Naive thymus-derived CD8-positive, alpha-beta T cell (primary cell): ENCODE data around the gene UNC5B. TPM values are rescaled to one million over a fixed set of nuclear protein-coding genes. Genes with fewer than 3 reads are reported as not detected.

Source experiments
- ATAC-seq, 2 donors: fragments of 150-1000 bp; cut with Tn5 transposase in 1 of 2; sonication (Bioruptor Pico), chemical (Tn5 transposase) in 1 of 2; 1 replicate in 1 of 2; 2 replicates in 1 of 2; pipeline ENCODE4 v1.10.0; 2021; ENCODE audit warnings: mild to moderate bottlenecking in 2 of 2, moderate library complexity in 2 of 2
- POLR2A ChIA-PET: fragments of 350-600 bp; sonication (Branson Sonifier 250); formaldehyde crosslinking; loops from one replicate; lab custom pipeline; 2021; ENCODE audit warnings: antibody characterized with exemption; lab: Charles Lee
- DNase-seq, 10 donors: peaks; one replicate each; pipeline versions ENCODE4 v3.0.0 to v3.0.0-alpha.2; 2020 to 2022
- H3K27ac Mint-ChIP-seq, 10 donors: one replicate each; pipeline ENCODE4 v1.8.0; 2020 to 2022; ENCODE audit warnings: mild to moderate bottlenecking in 10 of 10, mixed read lengths in 10 of 10, moderate library complexity in 4 of 10, inconsistent platforms in 1 of 10
- H3K27me3 Mint-ChIP-seq, 5 donors: one replicate each; pipeline ENCODE4 v1.8.0; 2021 to 2022; ENCODE audit warnings: mixed read lengths in 5 of 5
- H3K36me3 Mint-ChIP-seq, 3 donors: one replicate each; pipeline ENCODE4 v1.8.0; 2020 to 2022; ENCODE audit warnings: mixed read lengths in 3 of 3, mild to moderate bottlenecking in 2 of 3, inconsistent platforms in 1 of 3
- H3K4me1 Mint-ChIP-seq, 4 donors: one replicate each; pipeline ENCODE4 v1.8.0; 2021 to 2022; ENCODE audit warnings: mixed read lengths in 4 of 4
- H3K4me3 Mint-ChIP-seq, 10 donors: one replicate each; pipeline ENCODE4 v1.8.0; 2020 to 2022; ENCODE audit warnings: mild to moderate bottlenecking in 10 of 10, mixed read lengths in 10 of 10, moderate library complexity in 6 of 10, inconsistent platforms in 1 of 10
- H3K9me3 Mint-ChIP-seq, 9 donors: one replicate each; pipeline ENCODE4 v1.8.0; 2020 to 2022; ENCODE audit warnings: mixed read lengths in 9 of 9, mild to moderate bottlenecking in 3 of 9, inconsistent platforms in 1 of 9, moderate library complexity in 1 of 9
- polyA plus RNA-seq, 3 donors: library from polyadenylated mRNA; unstranded; fragments of 300-500 nt; fragmentation: Illumina TruSeq; gene quantifications; one replicate each; pipeline ENCODE4 v1.2.3, GENCODE V29; 2021
- total RNA-seq, 8 experiments: library from RNA in 2 of 8; stranded (reverse) in 2 of 8; gene quantifications; one replicate each; pipeline ENCODE4 v1.2.3 and lab custom pipeline; 2021 to 2026

UNC5B gene
- total and polyA plus RNA-seq, 5 experiments from 2014 or later: 0.03 TPM; not detected in 4

DNA sequence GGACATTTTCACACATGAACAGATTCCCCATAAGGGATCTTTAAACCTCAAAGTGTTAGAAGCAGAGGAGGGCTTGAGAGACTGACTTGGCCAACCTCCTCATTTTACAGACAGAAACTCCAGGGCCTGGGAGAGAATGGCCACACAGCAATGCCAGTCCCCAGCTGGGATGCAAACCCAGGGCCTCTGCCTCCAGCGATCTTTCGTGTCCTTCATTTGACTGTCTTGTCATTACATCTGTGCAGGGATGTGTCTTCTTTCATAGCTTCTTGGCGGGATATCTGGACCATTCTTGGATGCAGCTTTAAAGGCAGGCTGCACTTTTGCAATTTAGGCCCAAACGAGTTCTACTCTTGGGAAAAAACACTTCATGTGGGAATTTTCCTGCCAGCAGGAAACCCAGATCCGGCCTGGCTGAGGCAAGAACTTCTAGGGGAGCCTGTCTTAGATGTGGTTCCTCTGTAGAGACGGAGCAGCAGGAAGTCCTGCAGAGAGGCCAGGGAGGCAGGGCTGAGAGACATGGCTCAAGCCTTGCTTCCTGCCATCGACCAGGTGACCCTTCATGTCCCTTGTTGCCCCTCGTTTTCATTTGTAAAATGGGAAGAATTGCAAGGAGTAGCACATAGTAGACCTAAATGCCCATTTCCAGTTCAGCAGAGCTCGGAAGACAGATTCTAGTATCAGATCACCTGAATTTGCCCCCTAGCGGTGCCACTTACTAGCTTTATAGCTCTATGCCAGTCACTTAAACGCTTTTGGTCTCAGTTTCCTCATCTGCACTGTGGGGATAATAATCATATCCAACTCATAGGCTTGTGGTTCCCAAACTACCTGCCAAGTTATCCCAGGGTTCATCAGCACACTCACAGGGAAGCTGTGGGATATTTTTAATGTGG lies 62.8 kb downstream of the UNC5B start:
- POLR2A ChIA-PET: no interaction called here
- ATAC-seq (no peak), DNase-seq (no peak)
- no peak overlapping the region for H3K27ac Mint-ChIP-seq
- H3K9me3 Mint-ChIP-seq: no peaks in the 10 kb centered on the region
- H3K4me1 Mint-ChIP-seq: peaks cover 4 to 8% (median 5%) of the 10 kb centered on the region in 4 donors
- H3K36me3 Mint-ChIP-seq: no peaks in the 10 kb centered on the region
- H3K4me3 Mint-ChIP-seq: no peak overlapping the region
- no peaks in the 10 kb centered on the region for H3K27me3 Mint-ChIP-seq

DNA sequence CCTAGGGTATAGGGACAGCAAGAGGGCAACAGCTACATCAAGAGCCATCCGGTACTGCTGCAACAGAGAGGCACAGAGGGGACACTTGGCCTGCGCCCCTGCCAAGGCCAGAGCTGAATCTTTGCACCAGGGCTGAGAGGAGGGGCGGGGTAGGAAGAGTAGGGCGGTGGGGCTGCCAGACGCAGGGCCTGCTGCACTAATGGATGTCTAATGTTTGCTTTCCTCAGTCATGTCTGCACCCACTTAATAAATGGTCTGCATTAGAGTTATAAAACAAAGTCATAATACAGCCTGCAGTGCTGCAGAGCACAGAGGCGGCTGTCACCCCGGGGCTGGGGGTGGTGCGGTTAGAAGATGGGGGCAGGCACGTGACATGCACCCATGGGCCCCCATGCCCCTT lies 64.5 kb downstream of the UNC5B start:
- POLR2A ChIA-PET: no interaction called here
- no peak for ATAC-seq
- Mint-ChIP-seq H3K36me3 (no peaks in the 10 kb centered on the region), H3K4me3 (no peak overlapping the region), H3K27me3 (no peaks in the 10 kb centered on the region), H3K27ac (no peak overlapping the region), H3K9me3 (no peaks in the 10 kb centered on the region), H3K4me1 (peaks cover 4 to 8% (median 5%) of the 10 kb centered on the region in 4 donors)
- no peak for DNase-seq

- H3K9me3 Mint-ChIP-seq: no peaks in the 10 kb centered on the region
- H3K4me3 Mint-ChIP-seq: no peak overlapping the region
- peaks cover 4 to 8% (median 5%) of the 10 kb centered on the region in 4 donors for H3K4me1 Mint-ChIP-seq
- DNase-seq (no peak), ATAC-seq (no peak)
- POLR2A ChIA-PET: no interaction called here
- no peaks in the 10 kb centered on the region for H3K27me3 Mint-ChIP-seq
- H3K27ac Mint-ChIP-seq: no peak overlapping the region
- no peaks in the 10 kb centered on the region for H3K36me3 Mint-ChIP-seq
Observed at GRCh38 chr10:71277914-71278665, 65.7 kb downstream of the UNC5B start.

GRCh38 chr10:71278691-71279588 lies 66.6 kb downstream of the UNC5B start:
- Mint-ChIP-seq H3K27me3 (no peaks in the 10 kb centered on the region), H3K4me3 (no peak overlapping the region), H3K36me3 (no peaks in the 10 kb centered on the region), H3K4me1 (peaks cover 4 to 8% (median 5%) of the 10 kb centered on the region in 4 donors), H3K27ac (no peak overlapping the region), H3K9me3 (no peaks in the 10 kb centered on the region)
- no peak for ATAC-seq
- POLR2A ChIA-PET: no interaction called here
- DNase-seq: no peak

DNA sequence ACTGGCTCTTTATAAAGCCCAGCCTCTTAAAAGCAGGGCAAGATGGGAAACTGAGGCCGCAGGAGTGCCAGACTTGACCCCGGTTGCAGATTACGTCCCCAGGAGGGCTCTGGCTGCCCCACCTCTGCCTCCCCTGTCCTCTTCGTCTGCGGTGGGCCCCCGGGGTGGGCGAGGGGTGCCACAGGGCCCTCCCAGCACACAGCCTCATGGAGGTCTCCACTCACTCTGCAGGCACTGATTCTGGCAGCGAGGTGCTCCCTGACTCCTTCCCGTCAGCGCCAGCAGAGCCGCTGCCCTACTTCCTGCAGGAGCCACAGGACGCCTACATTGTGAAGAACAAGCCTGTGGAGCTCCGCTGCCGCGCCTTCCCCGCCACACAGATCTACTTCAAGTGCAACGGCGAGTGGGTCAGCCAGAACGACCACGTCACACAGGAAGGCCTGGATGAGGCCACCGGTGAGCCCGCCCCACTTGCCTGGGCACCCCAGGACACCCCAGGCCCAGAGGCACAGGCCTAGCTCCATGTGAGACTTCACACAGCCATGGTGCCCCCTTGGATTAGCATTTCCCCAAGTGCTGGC lies 67.3 kb downstream of the UNC5B start:
- POLR2A ChIA-PET: no interaction called here
- ATAC-seq (no peak), DNase-seq (no peak)
- no peaks in the 10 kb centered on the region for H3K27me3 Mint-ChIP-seq
- H3K9me3 Mint-ChIP-seq: no peaks in the 10 kb centered on the region
- H3K36me3 Mint-ChIP-seq: no peaks in the 10 kb centered on the region
- H3K4me3 Mint-ChIP-seq: no peak overlapping the region
- H3K27ac Mint-ChIP-seq: no peak overlapping the region
- H3K4me1 Mint-ChIP-seq: peaks cover 4 to 8% (median 5%) of the 10 kb centered on the region in 4 donors

DNA sequence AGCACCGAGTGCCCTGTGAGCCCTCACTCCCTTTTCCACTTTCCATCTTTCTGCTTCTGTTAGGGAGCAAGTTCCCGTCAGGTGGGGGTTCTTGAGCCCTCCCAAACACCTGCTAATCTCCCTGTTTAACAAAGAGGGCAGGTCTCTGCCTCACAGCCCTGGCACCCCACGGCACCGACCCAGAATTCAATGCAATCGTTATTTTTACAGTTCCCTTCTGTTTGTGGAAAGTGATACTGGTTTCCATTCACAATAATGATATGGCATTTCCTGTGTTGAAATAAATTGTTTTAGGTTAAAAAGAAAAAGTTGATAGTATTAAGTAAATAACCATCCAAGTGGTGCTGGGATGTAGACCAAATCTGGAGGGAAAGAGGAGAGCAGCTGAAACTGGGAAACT lies 67.8 kb downstream of the UNC5B start:
- POLR2A ChIA-PET: no interaction called here
- Mint-ChIP-seq H3K9me3 (no peaks in the 10 kb centered on the region), H3K36me3 (no peaks in the 10 kb centered on the region), H3K27me3 (no peaks in the 10 kb centered on the region), H3K4me3 (no peak overlapping the region), H3K27ac (no peak overlapping the region), H3K4me1 (peaks cover 1 to 3% (median 2%) of the 10 kb centered on the region in 4 donors)
- ATAC-seq (no peak), DNase-seq (no peak)

DNA sequence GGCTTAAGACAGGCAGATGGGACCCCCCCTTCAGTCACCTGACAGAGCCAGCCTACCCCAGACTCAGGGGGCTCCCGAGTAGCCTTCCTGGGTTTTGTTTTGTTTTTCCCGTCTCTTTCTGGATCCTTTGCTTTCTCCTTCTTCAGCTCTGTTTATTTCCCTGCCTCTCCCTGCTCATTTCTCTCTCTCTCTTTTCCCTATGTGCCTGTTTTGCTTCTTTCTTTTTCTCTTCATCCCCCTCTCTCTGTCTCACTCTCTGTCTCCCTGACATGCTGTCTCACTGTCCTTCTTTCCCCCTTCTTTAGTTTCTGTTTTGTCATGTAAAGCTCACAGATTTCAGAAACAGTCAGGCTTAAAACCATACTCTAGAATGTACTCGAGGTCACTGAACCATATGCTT lies 68.5 kb downstream of the UNC5B start:
- H3K9me3 Mint-ChIP-seq: no peaks in the 10 kb centered on the region
- H3K4me1 Mint-ChIP-seq: peaks cover 0 to 2% (median 0%) of the 10 kb centered on the region in 4 donors
- ATAC-seq (no peak), DNase-seq (no peak)
- POLR2A ChIA-PET: no interaction called here
- peaks cover 0 to 2% (median 0%) of the 10 kb centered on the region in 5 donors for H3K27me3 Mint-ChIP-seq
- H3K4me3 Mint-ChIP-seq: no peak overlapping the region
- H3K36me3 Mint-ChIP-seq: no peaks in the 10 kb centered on the region
- H3K27ac Mint-ChIP-seq: no peak overlapping the region

DNA sequence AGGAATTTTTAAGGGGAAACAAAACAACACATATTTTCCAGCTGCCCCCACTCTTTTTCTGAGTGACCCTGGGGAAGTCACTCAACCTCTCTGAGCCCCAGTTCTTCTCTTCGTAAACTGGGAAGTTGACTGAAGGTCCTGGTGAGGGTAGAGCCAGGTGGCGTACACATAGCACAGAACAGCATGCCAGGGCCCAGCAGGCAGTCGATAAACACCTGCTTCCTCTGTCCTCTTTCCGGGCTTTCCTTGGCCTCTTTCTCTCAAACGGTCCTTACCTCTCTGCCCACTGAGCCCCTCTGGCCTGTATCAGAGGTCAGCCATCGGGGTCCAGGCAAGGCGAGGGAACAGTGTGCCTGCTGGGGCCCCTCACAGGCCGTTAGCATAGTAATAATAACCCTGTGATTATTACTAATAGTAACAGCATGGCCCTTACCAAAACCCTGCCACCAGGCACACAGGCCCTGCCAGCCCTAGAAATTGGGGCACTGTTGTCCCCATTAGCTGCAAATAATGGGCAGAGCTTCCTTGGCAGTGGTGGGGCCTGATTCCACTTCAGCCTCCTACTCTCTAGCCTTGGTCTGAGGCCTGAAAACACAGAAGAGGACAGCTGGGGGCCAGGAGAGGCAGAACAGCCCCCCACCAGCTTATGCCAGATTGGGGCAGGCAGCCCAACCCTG lies 69.4 kb downstream of the UNC5B start:
- ATAC-seq (no peak), DNase-seq (no peak)
- Mint-ChIP-seq H3K9me3 (no peaks in the 10 kb centered on the region), H3K4me1 (peaks cover 0 to 2% (median under 1%) of the 10 kb centered on the region in 4 donors), H3K27ac (no peak overlapping the region), H3K4me3 (no peak overlapping the region), H3K36me3 (no peaks in the 10 kb centered on the region), H3K27me3 (peaks cover 0 to 2% (median 0%) of the 10 kb centered on the region in 5 donors)
- POLR2A ChIA-PET: no interaction called here

GRCh38 chr10:71282323-71282680 lies 69.9 kb downstream of the UNC5B start:
- Mint-ChIP-seq H3K4me1 (peaks cover 0 to 2% (median under 1%) of the 10 kb centered on the region in 4 donors), H3K36me3 (no peaks in the 10 kb centered on the region), H3K4me3 (no peak overlapping the region), H3K27me3 (peaks cover 0 to 2% (median 0%) of the 10 kb centered on the region in 5 donors), H3K27ac (no peak overlapping the region), H3K9me3 (no peaks in the 10 kb centered on the region)
- DNase-seq (no peak), ATAC-seq (no peak)
- POLR2A ChIA-PET: no interaction called here

GRCh38 chr10:71283410-71283809 lies 71.0 kb downstream of the UNC5B start:
- ATAC-seq (no peak), DNase-seq (no peak)
- peaks cover 0 to 2% (median 0%) of the 10 kb centered on the region in 5 donors for H3K27me3 Mint-ChIP-seq
- no peaks in the 10 kb centered on the region for H3K9me3 Mint-ChIP-seq
- H3K36me3 Mint-ChIP-seq: no peaks in the 10 kb centered on the region
- H3K27ac Mint-ChIP-seq: no peak overlapping the region
- peaks cover 0 to 2% (median under 1%) of the 10 kb centered on the region in 4 donors for H3K4me1 Mint-ChIP-seq
- POLR2A ChIA-PET: no interaction called here
- H3K4me3 Mint-ChIP-seq: no peak overlapping the region

DNA sequence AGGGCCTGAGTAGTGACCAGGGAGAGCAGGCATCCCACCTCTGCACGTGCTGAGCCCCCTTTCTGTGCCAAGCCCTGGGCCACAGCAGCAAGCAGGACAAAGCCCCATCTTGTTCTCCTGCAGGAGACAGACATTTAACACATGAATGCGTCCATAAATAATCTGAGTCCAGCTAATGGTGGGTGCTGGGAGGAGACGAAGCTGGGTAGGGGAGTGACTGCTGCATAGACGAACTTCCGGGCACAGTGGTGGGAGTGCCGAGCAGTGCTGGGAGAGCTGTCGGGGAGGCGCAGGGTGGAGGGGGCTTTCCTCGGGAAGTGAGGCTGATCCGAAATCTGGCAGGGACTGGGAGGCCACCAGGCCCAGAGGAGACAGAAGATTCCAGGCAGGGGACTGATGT lies 71.5 kb downstream of the UNC5B start:
- H3K4me1 Mint-ChIP-seq: peaks cover 0 to 2% (median under 1%) of the 10 kb centered on the region in 4 donors
- ATAC-seq (no peak), DNase-seq (no peak)
- H3K27ac Mint-ChIP-seq: peak overlapping the region in 2 of 10 donors; percentile 25 to 77
- no peak overlapping the region for H3K4me3 Mint-ChIP-seq
- POLR2A ChIA-PET: no interaction called here
- H3K36me3 Mint-ChIP-seq: no peaks in the 10 kb centered on the region
- H3K9me3 Mint-ChIP-seq: no peaks in the 10 kb centered on the region
- peaks cover 0 to 2% (median 0%) of the 10 kb centered on the region in 5 donors for H3K27me3 Mint-ChIP-seq
